Ovary (tissue), 3 donors: ENCODE results near the gene SEPTIN5.

Experiments used
- POLR2A ChIP-seq: fragments of 450-650 bp; IDR thresholded peaks from one replicate; pipeline ENCODE4 v1.6.1; 2017; ENCODE audit warnings: antibody characterized with exemption, mild to moderate bottlenecking, moderate library complexity
- TF ChIP-seq, protein P1 (sequence below), 3 donors: fragments of 450-650 bp in 2 of 3; fragments of 200-600 bp in 1 of 3; IDR thresholded peaks; one replicate each; pipeline versions ENCODE4 v1.5.1 to v1.8.0; 2016 to 2022; ENCODE audit warnings: antibody characterized with exemption in 3 of 3, mild to moderate bottlenecking in 1 of 3
- donor health status: DM: no; HTN: no; CAD: no.

DNA sequence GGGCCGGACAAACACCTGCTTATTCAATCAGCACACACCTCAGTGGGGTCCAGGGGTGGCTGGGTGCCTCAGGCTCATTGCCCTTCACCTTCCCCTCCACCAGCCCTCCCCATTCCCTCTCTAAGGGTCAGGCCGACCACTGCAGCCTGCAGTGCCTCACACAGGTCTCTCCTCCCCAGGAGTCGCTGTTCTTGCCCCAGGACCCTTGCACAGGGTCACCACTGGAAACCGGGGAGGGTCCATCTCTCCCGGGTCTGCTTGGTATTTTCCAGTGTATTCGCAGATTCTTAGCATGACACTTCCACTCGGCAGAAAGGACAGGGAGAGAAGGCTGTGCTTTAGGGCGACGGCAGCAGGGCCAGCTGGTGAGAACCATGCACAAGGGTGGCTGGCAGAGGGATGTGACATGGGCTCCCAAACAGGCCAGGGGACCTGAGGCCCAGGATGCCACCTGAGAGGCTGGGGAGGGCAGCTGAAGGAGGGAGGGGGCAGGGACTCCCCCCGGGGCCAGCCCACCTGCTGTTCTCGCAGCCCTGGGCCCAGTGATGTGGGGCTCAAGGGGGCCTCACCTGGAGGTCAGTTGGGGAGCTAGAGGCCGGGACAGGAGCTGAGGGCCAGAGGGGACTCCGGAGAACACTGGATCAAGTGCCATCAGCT, 30.2 kb downstream of the SEPTIN5 start:
- TF ChIP-seq, protein P1, sequence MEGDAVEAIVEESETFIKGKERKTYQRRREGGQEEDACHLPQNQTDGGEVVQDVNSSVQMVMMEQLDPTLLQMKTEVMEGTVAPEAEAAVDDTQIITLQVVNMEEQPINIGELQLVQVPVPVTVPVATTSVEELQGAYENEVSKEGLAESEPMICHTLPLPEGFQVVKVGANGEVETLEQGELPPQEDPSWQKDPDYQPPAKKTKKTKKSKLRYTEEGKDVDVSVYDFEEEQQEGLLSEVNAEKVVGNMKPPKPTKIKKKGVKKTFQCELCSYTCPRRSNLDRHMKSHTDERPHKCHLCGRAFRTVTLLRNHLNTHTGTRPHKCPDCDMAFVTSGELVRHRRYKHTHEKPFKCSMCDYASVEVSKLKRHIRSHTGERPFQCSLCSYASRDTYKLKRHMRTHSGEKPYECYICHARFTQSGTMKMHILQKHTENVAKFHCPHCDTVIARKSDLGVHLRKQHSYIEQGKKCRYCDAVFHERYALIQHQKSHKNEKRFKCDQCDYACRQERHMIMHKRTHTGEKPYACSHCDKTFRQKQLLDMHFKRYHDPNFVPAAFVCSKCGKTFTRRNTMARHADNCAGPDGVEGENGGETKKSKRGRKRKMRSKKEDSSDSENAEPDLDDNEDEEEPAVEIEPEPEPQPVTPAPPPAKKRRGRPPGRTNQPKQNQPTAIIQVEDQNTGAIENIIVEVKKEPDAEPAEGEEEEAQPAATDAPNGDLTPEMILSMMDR (IDR thresholded peaks at IDR 0.05) = no peak
- no peak for TF ChIP-seq POLR2A
